Neuron (in vitro differentiated cells): ENCODE data around the gene PTGDS.

Experiments used
- H2AFZ ChIP-seq: one replicate; pipeline ENCODE4 v1.6.1; 2013; ENCODE audit warnings: low read depth, mild to moderate bottlenecking, inconsistent platforms, low read length, moderate library complexity
- H3K27me3 ChIP-seq: one replicate; pipeline ENCODE4 v1.6.1; 2013; ENCODE audit warnings: low read length; ENCODE audit not compliant: insufficient read depth
- H3K36me3 ChIP-seq: one replicate; pipeline ENCODE4 v1.6.1; 2013; ENCODE audit warnings: low read length; ENCODE audit not compliant: insufficient read depth
- H3K4me1 ChIP-seq: one replicate; pipeline ENCODE4 v1.6.1; 2013; ENCODE audit warnings: low read length; ENCODE audit not compliant: insufficient read depth
- H3K4me3 ChIP-seq: 2 replicates; pipeline ENCODE4 v1.5.1; 2013; ENCODE audit warnings: mild to moderate bottlenecking, low read length, moderate library complexity
- H3K9me3 ChIP-seq: one replicate; pipeline ENCODE4 v1.6.1; 2013; ENCODE audit warnings: low read length

The PTGDS gene

DNA sequence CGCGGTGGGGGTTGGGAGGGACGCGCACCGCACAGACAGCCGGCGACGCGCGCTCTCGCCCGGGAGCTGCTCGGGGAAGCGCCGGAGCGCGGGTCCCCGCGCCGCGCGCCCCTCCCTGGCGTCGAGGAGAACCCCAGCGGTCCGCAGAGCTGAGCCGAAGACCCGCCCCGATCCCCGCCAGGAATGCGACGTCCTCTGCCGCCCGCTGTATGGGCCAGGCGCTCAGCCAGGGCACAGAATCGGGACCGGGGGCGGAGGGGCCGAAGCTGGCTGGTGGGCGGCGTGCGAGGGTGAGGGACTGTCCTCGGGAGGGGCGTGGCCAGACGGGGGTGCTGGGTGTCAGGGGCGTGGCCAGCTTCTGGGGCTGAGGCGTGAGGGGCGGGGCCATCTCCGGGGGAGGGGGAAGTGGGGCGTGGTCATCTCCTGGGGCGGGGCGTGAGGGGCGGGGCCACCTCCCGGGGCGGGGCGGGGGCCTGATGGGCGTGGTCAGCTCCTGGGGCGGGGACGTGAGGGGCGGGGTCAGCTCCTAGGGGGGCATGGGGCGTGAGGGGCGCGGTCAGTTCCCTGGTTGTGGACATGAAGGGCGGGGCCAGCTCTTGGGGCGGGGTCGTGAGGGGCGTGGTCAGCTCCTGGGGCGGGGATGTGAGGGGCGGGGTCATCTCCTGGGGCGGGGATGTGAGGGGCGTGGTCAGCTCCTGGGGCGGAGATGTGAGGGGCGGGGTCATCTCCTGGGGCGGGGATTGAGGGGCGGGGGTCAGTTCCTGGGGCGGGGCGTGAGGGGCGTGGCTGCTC, 965 bp downstream of the PTGDS start:
- no peaks in the 10 kb centered on the region for H3K4me1 ChIP-seq
- H3K27me3 ChIP-seq, result peaks cover 66% of the 10 kb centered on the region
- no peak overlapping the region for H3K4me3 ChIP-seq
- H3K9me3 ChIP-seq, result peaks cover 5% of the 10 kb centered on the region
- no peak overlapping the region for H2AFZ ChIP-seq
- H3K36me3 ChIP-seq, result no peaks in the 10 kb centered on the region

DNA sequence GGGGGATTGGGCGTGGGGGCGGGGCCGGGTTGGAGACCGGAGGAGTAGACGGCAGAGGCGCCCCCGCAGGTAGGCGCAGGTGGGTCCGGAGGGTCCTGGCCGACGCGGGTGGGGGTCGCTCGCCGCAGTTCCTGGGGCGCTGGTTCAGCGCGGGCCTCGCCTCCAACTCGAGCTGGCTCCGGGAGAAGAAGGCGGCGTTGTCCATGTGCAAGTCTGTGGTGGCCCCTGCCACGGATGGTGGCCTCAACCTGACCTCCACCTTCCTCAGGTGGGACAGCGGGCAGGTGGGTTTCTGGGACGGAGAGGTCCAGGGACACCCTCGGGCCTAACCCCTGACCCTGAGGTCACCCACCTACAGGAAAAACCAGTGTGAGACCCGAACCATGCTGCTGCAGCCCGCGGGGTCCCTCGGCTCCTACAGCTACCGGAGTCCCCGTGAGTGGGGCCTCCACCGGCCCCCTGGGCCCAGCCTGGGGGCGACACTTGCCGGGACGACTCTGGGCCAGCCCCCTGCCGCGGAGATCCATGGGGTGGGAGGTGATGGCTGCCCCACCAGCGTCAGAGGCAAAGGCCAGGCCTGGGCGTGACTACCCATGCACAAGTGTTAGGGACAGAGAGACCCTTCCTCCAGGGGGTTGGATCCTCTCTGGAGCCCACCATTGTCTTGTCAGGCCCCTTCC, 1.7 kb downstream of the PTGDS start:
- Histone ChIP-seq H3K36me3 (no peaks in the 10 kb centered on the region), H3K9me3 (peaks cover 5% of the 10 kb centered on the region), H2AFZ (no peak overlapping the region), H3K4me1 (no peaks in the 10 kb centered on the region), H3K27me3 (peaks cover 66% of the 10 kb centered on the region), H3K4me3 (no peak overlapping the region)

GRCh38 chr9:136979769-136980587, 2.7 kb downstream of the PTGDS start:
- Histone ChIP-seq H3K27me3 (peaks cover 61% of the 10 kb centered on the region), H3K4me1 (no peaks in the 10 kb centered on the region)

GRCh38 chr9:136980669-136981478, 3.6 kb downstream of the PTGDS start:
- Histone ChIP-seq H3K9me3 (no peaks in the 10 kb centered on the region), H3K4me1 (no peaks in the 10 kb centered on the region), H3K36me3 (no peaks in the 10 kb centered on the region), H3K27me3 (peaks cover 55% of the 10 kb centered on the region), H2AFZ (no peak overlapping the region), H3K4me3 (no peak overlapping the region)

More at GRCh38 chr9:136979769-136980587, 2.7 kb downstream of the PTGDS start:
- Histone ChIP-seq H3K36me3 (no peaks in the 10 kb centered on the region), H3K9me3 (peaks cover 4% of the 10 kb centered on the region), H2AFZ (no peak overlapping the region), H3K4me3 (no peak overlapping the region)

DNA sequence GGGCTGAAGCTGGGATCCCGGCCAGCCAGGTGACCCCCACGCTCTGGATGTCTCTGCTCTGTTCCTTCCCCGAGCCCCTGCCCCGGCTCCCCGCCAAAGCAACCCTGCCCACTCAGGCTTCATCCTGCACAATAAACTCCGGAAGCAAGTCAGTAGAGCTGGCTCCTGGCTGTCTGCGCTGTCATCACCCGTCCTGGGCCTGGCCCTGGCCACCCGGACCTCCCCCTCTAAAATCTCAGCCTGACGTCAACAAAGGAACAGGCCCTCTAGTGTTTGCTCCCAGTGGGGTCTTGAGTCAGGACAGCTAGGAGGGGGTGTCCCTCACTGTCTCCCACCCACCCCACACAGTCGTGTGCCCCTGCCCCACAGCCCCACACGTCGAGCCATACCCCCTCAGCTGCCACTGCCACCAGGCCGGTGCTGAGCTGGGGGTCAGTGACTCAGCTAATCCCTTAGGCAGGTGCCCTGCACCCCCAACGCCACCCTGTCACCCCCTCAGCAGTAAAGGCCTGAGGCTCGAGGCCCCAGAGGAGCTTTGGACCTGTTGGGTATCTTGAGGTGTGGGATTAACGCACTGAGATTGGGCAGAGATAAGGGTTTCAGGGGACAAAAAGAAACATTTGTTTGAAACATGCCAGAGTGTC, 4.4 kb downstream of the PTGDS start:
- no peaks in the 10 kb centered on the region for H3K4me1 ChIP-seq
- H3K9me3 ChIP-seq, result no peaks in the 10 kb centered on the region
- H3K4me3 ChIP-seq, result no peak overlapping the region
- no peak overlapping the region for H2AFZ ChIP-seq
- no peaks in the 10 kb centered on the region for H3K36me3 ChIP-seq
- H3K27me3 ChIP-seq, result peaks cover 50% of the 10 kb centered on the region

GRCh38 chr9:136982232-136983051, 5.1 kb downstream of the PTGDS start, which contains the start of gene LCNL1:
Gene LCNL1, plus strand, starts transcription at chr9:136982993. Its CDS starts 594 bp downstream, at chr9:136983587.
- Histone ChIP-seq H3K4me1 (no peaks in the 10 kb centered on the region), H2AFZ (no peak within 1 kb of the TSS), H3K4me3 (no peak within 1 kb of the TSS), H3K9me3 (no peaks in the 10 kb centered on the region), H3K36me3 (no peaks in the 10 kb centered on the region), H3K27me3 (peaks cover 43% of the 10 kb centered on the region)

- H3K27me3 ChIP-seq, result peaks cover 35% of the 10 kb centered on the region
- no peaks in the 10 kb centered on the region for H3K9me3 ChIP-seq
- no peak overlapping the region for H3K4me3 ChIP-seq
- no peaks in the 10 kb centered on the region for H3K36me3 ChIP-seq
- H2AFZ ChIP-seq, result no peak overlapping the region
- H3K4me1 ChIP-seq, result no peaks in the 10 kb centered on the region
Observed at GRCh38 chr9:136983167-136983566, 5.9 kb downstream of the PTGDS start.

DNA sequence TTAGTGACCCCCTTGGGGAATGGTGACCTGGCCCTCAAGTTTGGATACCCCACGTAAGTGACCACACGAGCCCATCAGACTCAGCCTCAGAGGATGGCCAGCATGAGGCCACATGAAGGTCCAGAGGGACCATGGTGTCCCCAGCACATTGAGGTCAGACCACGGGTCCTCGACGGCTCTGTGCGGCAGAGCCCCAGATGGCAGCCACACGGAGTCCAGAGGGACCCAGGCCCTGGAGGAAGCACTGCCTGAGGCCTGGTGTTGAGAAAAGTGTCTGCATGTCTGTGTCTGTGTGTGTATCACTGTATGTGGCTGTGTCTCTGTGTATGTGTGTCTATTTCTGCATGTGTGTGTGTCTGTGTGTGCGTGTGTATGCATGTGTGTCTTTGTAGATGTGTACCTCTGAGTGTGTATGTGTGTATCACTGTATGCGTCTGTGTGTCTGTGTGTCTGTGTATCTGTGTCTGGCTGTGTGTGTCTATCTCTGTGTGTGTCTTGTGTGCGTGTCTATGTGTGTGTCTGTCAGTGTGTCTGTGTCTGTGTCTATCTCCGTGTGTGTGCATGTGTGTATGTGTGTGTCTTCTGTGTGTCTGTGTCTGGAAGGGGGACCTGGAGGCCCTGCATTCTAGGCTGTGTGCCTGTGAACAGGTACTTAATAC, 6.5 kb downstream of the PTGDS start:
- H3K4me3 ChIP-seq, result no peak overlapping the region

GRCh38 chr9:136984464-136985026, 7.2 kb downstream of the PTGDS start:
- H3K4me3 ChIP-seq, result no peak overlapping the region
- H3K9me3 ChIP-seq, result no peaks in the 10 kb centered on the region
- no peak overlapping the region for H2AFZ ChIP-seq
- no peaks in the 10 kb centered on the region for H3K36me3 ChIP-seq
- H3K4me1 ChIP-seq, result peaks cover under 1% of the 10 kb centered on the region
- H3K27me3 ChIP-seq, result peaks cover 28% of the 10 kb centered on the region

More for the DNA sequence above, 6.5 kb downstream of the PTGDS start:
- Histone ChIP-seq H3K9me3 (no peaks in the 10 kb centered on the region), H3K36me3 (no peaks in the 10 kb centered on the region), H3K27me3 (peaks cover 35% of the 10 kb centered on the region), H2AFZ (no peak overlapping the region), H3K4me1 (no peaks in the 10 kb centered on the region)

GRCh38 chr9:136985027-136985602, 7.8 kb downstream of the PTGDS start:
- no peaks in the 10 kb centered on the region for H3K9me3 ChIP-seq
- peaks cover 5% of the 10 kb centered on the region for H3K4me1 ChIP-seq
- peaks cover 24% of the 10 kb centered on the region for H3K27me3 ChIP-seq
- H2AFZ ChIP-seq, result no peak overlapping the region
- H3K4me3 ChIP-seq, result no peak overlapping the region
- no peaks in the 10 kb centered on the region for H3K36me3 ChIP-seq

DNA sequence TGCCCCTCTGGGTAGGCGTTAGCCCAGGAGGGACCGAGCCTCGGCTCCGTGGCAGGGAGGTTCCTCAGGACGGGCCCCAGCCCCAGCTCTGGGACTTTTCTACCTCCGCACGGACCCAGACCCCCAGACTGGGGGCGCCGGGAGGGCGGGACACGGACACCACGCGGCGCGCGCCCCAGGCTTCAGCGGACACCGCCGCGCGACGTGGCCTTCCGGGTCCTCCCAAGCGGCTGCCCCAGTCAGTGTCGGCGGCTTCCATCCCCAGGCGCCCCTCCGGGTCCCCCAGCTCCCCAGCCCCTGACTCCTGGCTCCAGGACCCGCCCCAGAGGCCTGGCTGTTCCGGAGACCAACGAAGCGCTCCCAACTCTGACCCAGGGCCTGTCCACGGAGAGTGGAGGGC, 8.5 kb downstream of the PTGDS start:
- H2AFZ ChIP-seq, result no peak overlapping the region
- no peaks in the 10 kb centered on the region for H3K9me3 ChIP-seq
- H3K27me3 ChIP-seq, result peaks cover 24% of the 10 kb centered on the region
- H3K4me1 ChIP-seq, result peaks cover 5% of the 10 kb centered on the region
- no peak overlapping the region for H3K4me3 ChIP-seq
- H3K36me3 ChIP-seq, result no peaks in the 10 kb centered on the region
